ENCODE measurements around the gene FGF7.
"Not testable (repeated sequence)": the region's sequence is repeated elsewhere in the genome, so short reads cannot be mapped to it uniquely, and the experiment has no call there.

Gene FGF7

DNA sequence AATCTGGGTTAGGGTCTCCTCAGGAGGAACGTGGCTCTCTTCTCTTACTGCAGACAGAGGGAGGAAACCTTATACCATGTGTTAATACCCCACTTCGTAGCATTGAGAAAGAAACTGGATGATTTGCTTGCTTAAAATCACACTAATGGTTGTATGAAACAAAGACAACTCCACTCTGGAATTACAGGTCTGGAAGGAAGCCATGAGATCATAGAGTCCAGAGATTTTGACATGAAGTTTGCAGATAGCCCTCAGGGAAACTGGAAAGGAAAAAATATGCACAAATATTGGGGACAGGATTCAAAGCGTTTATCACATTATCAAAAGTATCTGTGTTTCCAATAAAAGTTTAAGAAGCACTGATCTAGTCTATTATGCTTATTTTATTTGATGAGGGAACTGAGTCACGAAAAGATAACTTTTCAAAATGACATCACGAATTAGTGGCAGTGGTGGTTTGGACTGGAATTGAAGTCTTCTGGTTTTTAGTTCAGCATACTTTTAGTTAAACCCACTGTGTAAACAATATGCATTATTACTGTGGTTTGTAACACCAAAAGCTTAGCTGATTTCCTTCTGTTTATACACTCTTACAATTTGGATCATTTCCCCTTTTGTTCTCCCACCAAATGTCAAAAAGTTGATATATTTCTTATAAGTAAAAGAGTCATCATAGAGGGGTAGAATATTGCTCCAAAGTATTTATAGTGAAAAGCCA, 16.8 kb downstream of the FGF7 start:
- DNase-seq, result no peak

DNA sequence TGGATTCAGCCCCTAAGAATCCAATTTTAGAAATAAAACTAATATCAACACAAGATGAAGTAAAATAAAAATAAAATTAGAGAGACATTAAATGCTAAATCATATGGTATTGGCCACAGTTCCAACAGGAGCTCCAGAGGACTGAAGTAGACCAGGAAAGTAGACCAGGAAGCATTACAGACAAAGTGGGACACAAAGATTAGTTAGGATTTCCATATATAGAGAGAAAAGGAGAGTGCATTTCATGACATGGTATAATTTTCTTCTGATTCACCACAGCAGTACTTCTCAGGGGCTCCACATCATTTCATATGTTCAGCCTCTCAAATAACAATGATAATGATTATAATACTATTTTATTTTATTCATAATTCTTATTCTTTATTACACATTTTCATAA, 18.3 kb downstream of the FGF7 start:
- DNase-seq, result no peak

DNA sequence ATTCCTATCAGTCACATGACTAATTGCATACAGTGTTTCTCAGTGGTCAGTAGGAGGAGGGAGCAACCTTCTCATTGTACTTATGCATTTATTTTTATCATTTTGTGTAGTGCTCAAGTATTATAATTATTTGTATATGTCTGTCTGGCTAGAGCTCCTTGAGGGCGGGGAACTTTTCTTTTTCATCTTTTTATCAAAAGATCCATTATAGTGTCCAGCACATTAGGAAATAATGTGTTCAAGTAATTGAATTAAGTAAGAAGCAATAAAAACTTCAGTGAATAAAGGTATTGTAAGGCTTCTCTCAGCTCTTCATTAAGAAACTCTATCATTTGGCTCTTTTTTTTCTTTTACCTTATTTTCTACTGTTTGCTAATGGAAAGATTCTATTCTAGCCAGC, 18.8 kb downstream of the FGF7 start:
- DNase-seq, result no peak

DNA sequence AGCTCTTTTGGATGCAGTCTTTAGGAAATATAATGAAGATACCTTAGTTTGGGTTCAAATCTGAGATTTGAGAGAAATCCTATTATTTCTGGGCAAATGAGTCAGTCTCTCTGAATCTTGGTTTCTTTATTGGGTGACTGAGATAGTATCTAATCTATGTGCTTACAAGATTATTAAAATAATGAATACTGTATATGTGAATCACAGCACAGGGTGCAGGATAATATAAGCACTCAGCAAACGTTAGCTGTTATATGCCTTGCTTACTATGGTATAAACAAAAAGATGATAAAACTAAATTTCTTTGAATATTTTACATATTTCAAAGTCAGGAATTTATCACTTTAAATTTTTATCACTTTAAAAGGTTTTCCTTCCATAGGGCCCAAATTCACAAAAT, 29.6 kb downstream of the FGF7 start:
- no peak for DNase-seq

DNA sequence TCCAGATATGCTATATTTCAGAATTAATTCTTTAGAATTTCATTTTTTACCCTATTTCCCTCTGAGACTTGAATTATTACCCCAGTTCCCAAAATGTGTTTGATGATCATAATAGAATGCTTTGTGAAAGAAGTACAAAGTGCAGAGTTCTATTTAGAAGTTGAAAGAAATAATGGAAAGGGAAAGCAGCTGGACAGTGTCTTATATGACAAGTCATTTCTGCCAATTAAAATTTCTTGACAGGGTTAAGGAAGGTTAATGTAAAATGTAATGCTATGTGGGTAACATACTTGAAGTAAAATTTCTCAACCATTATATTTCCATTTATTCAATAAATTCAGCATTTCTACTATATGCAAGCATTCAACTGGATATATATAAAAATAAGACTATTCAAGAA, 33.1 kb downstream of the FGF7 start:
- DNase-seq, result no peak

DNA sequence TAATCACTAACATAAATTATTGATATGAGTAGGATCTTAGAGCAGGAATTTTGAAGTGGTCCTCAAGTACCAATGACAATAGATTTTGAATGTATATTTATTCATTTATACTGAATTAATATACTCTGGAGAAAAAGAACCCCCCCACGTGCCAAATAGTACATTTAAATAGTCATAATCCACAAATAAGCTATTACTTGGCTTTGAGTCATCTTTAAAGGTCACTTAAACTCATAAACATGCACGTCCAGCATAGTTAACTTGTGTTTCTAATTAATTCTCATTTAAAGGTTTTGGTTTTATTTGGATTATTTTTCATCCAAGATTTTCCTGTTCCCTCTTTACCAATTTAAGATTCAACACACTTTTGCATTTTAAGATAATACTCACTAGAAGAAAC, 35.1 kb downstream of the FGF7 start:
- no peak for DNase-seq

DNA sequence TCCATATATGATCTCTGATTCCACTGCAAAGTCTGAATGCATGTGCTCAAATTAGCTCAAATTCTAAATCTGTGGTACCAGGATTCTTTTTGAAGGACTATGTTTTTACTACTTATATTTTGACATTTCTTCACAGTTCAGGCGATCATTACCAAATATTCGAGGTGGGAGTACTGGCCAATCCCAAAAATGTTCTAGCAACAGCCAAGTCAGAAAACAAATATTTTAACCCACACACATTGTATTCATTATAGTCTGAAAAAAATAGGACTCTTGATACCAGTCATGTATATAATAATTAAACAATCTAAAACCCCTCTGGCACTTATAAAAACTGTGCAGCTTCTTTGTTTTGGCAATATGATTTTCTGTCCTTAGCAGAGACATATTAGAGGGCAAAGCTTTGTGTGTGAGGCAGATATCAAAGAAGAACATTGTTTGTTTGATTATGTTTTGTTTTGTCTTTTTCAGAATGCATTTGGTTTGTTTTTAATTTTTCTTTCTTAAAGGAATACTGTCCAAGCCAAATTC, 37.4 kb downstream of the FGF7 start:
- no peak for DNase-seq

DNA sequence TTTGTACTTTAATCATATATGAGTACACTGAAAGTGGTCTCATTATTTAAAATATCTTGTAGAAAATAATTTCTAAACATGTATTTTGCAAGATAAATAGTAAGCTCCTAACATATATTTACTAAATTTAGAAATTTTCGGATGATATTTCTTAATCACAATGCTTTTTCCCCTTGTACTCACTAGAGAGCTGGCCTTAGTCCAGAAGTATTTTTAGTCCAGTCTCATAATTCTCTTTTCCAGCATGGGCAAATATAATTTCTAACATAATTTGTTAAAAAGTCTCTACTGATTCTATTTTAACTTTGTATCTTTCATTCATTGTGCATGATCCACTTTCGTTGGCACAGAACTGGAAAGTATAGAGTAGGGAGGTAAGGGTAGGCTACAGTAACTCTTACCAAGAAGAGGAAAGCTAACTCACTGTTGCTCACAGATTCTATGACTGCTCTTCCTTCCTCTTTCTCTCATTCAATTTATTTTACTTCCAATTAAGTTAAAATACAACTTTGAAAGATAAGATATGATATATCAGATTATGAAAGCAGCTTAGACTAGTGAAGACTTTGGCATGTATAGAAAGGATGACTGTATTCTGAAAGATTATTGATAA, 39.3 kb downstream of the FGF7 start:
- no peak for DNase-seq

DNA sequence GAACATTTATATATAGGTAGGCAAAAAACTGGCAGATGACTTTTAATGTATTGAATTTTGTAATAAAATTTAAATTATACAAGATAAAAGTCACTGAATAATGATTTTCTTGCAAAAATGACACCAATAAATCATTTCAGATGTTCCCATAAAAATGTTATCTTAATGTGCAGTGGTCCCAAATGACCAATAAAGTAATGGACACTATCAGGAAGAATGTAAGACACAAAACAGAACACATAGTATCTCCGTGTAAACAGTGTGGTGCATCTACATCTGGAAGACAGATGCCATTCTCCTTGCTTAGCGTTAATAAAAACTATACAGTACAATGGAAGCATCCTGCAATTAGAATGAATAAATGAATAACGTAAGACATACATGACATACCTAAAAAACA, 41.5 kb downstream of the FGF7 start:
- DNase-seq, result no peak

DNA sequence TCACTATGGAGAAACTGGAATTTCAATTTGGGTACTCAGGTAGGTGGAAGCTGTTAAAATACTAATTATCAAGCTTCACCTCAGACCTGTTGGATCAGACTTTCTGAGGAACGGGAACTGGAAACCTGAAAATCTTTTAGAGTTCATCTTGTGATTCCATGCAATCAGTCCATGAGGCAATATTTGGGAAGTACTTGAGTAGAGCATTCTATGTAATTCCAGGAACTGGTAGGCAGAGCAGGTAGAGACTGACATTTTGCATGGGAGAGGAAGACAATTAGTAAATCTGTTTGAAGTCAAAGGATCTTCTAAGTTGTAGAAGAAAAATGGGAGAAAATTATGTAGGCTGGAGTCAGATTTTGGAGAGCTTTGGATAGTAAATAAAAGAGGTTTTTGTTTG, 43.1 kb downstream of the FGF7 start:
- DNase-seq, result no peak

DNA sequence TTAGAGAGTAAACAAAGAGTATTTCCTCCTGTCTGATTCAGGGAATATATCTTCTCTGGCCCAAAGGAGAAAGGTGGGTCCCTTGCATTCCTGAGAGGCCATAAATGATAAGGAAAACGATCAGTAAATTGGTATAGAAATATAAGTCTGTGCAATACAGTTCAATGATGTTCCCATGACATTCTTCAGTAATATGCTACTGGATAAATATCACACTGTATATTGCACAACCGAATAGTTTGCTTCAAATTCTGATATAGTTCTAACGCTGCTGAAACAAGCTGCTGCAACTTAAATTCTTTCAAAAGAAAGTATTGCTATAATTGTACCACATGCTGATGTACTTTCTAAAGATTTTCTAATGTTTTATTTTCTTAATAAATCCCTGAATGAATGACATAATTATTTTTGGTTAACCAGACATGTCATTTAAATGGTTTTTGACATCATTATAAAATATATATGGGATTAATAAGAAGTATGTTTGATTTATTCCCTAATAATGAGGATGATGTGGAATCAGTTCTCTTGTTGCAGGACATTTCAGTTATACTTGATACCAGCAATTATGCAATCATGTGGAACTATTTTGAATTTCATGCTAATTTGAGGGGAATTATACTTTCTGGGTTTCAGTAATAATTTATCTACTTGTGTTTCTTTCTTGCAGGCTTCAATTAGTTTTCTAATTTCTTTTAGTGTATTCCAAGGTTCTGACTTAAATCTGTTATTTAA, 44.9 kb downstream of the FGF7 start:
- no peak for DNase-seq

DNA sequence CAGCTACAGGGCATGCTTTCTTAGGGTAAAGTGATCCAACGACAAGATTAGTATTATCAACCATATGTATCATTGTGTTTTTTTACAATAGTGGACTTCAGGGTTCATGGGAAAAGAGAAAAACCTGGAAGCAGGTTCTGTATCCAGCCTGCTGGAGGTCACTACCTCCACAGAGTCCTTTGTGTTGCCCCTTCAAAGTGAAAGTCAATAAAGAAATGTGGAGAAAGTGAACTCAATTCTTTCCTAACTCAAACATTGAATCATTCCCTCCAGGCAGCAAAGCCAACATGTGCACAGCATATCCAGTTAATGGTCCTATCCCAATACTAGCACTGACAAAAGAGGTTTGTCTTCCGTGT, 45.4 kb downstream of the FGF7 start:
- no peak for DNase-seq

DNA sequence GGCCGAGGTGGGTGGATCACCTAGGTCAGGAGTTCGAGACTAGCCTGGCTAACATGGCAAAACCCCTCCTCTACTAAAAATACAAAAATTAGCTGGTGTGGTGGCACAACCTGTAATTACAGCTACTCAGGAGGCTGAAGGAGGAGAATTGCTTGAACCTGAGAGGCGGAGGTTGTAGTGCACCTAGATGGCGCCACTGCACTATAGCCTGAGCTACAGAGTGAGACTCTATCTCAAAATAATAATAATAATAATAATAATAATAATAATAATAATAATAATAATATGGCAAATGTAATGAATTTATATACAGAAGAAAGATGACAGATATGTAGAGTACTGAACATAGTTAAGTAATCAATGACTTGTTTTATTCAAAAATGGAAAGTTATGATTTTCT, 48.2 kb downstream of the FGF7 start:
- not testable (repeated sequence) for DNase-seq

DNA sequence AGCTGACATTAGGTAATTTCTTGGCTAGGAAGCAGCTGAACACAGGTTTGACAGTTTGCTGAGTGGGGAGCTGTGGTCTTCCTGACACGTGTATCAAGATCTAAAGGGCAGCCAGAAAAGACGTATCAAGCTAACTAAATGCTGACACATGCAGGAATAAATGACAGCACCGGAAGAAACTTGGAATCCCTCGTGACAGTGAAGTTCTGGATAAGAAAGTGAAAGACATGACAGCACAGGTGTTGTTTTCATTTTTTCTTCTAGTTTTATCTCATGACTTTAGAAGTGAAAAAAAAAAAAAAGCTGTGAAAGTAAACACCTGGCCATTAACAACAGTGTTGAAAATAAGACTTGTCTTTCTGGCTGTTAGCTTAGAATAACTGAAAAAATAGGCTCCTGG, 48.7 kb downstream of the FGF7 start:
- DNase-seq, result no peak

DNA sequence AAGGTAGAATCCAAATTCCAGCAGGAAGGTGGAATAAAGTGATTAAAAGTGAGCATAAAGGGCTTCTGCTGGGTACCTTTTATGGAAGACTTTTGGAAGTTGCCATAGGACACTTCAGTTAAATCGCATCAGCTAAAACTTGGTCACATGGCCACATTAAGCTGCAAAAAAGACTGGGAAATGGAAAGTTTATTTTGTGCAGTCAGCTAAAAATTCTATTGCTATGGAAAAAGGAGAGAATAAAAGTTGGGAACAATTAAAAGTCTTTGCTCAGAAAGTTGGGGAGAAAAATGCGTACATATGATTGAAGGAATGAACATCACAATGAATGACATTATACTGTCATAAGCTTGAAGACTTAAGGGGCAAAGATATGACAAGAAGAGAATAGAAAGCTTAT, 49.3 kb downstream of the FGF7 start:
- DNase-seq, result no peak

DNA sequence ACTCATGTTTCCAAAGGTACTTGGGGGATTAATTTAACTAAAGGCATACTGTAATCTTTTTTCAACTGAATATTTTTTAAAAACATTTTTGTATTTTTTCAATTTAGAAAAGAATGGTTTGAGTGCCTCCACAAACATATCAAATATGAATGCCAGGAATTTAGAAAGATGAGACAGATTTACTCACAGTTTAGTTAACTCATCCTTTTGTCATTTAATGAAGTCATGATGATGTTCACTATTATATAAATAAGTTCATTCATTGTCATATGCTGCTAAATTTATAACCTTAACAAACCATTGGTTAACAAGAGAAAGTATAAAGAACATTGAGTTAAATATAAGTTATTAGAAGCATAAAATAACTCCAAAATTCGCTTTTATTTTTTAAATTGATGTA, 50.0 kb downstream of the FGF7 start:
- DNase-seq, result no peak

DNA sequence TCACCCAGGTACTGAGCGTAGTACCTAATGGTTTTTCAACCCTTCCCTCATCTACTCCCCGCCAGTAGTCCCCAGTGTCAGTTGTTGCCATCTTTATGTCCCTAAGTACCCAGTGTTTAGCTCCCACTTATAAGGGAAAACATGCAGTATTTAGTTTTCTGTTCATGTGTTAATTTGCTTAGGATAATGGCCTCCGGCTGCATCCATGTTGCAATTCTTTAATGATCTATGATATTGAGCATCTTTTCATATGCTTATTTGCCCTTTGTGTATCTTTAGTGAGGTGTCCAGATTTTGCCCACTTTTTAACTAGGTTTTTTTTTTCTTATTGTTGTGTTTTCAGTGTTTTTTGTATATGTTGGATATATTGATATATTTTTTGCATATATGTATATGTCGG, 55.0 kb downstream of the FGF7 start:
- DNase-seq, result not testable (repeated sequence)

DNA sequence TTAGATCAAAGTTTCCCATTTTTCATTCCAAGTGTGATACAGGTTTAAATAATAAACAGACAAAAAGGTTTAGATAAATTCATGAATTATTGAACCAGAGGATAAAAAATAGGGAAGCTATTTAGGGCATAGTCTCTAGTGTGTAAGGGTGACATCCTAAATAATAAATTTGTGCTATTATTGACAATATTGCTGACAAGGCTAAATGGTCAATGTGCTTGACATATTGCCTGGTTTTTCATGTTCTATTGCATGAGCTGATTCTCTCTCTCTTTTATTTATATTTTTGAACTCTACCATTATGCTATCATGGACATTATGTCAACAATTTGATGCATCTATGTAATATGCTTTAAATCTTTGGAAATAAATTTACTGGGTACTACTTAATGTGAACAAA, 55.9 kb downstream of the FGF7 start:
- not testable (repeated sequence) for DNase-seq

DNA sequence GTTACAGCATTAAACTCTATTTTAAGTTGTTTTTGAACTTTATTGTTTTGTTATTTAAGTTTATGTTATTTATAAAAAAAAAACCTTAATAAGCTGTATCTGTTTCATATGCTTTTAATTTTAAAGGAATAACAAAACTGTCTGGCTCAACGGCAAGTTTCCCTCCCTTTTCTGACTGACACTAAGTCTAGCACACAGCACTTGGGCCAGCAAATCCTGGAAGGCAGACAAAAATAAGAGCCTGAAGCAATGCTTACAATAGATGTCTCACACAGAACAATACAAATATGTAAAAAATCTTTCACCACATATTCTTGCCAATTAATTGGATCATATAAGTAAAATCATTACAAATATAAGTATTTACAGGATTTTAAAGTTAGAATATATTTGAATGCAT, 62.4 kb downstream of the FGF7 start:
- DNase-seq, result not testable (repeated sequence)

DNA sequence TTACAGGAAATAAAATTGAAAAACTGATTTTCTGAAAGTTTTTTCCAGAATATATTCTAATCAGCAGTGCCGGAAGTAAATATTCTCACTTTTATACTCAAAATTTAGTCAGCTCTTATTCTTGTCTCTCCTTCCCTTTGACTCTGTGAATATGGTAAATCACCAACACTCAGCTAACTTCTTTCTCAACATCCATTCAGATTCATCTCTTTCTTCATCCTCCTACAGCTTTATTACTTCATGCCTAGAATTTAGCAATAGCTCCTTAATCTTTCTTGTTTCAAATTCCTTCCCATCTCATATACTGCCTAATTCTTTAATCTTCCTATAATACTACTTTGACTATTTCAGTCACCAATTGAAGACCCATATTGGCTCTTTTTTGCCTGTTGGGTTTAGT, 67.9 kb downstream of the FGF7 start:
- DNase-seq, result no peak

DNA sequence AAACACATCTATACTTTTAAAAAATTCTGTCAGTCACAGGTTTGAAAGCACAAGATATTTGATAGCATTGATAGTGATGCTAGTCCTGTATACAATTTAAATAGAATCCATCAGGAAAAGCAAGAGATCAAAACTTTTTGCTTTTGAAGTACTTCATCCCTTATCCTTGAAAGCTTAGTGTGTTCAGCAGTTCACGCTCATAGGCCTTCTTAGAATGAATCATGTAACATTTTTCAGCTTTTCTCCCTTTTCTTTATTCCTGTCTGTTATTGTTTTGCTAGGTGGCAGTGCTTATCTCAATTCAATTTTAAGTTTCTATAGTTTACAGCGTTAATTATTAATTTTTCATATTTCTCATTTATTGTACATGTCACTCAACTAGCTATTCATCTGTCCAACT, 69.1 kb downstream of the FGF7 start:
- DNase-seq, result no peak

DNA sequence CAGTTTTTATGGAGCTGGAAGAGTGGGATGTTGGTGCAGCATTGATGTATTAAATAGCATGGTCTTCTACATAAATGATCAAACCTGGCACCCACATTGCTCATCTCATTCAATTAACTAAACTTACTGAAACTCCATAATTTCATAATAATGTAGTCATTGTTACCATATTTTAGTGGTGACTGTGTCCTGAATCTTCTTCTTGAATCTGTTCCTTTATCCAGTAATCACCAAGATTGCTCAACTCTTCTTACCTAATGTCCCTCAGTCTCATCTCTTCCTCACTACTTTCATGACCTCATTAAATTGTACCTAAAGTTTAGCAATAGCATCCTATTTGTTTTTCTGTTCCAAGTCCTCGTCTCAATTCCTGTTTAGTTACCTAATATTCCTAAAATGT, 69.8 kb downstream of the FGF7 start:
- DNase-seq, result no peak

DNA sequence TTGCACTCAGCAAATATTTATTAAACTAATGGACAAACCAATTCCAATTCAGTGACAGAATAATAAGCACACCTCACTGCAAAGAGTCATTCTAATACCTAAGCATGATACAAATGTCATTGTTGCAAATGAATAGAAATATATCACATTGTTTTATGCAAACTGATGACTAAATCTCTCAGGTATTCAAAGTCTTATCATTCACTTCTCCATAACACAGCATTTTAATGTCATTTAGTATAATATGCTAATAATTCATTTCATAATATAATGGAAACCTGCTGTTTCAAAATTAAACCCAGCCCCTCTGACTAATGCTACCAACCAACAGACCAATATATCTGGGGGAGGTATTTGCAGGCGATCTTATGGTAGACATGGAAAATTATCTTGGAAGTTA, 71.8 kb downstream of the FGF7 start:
- DNase-seq, result no peak

Data from SW 1271 (cell line).